Esophagus squamous epithelium (tissue), 4 donors: ENCODE results near the gene CBR3.

ENCODE experiments used
- CTCF ChIP-seq, 6 experiments: fragments of 450-650 bp in 4 of 6; fragments of 200-600 bp in 2 of 6; sonication (generic) in 2 of 6; IDR thresholded peaks; one replicate each; pipeline ENCODE4 v1.5.1; 2016 to 2019; ENCODE audit warnings: antibody characterized with exemption in 6 of 6, mild to moderate bottlenecking in 4 of 6, moderate library complexity in 4 of 6
- POLR2A ChIP-seq, 4 donors: fragments of 450-650 bp; IDR thresholded peaks; one replicate each; pipeline ENCODE4 v1.6.1; 2017; ENCODE audit warnings: antibody characterized with exemption in 4 of 4, mild to moderate bottlenecking in 4 of 4, moderate library complexity in 3 of 4

- TF ChIP-seq CTCF (IDR thresholded peaks at IDR 0.05) (no peak), POLR2A (IDR thresholded peaks at IDR 0.05) (no peak)
Observed at GRCh38 chr21:36194024-36194423, 59.1 kb downstream of the CBR3 start.
